CD8-positive, alpha-beta memory T cell (primary cell): Measurements from ENCODE around the gene OBSCN. TPM values are rescaled to one million over a fixed set of nuclear protein-coding genes. Genes with fewer than 3 reads are reported as not detected.
A peak's percentile ranks its signal among the peaks of the same experiment; 100 is the strongest.

ENCODE experiments used
- CTCF ChIA-PET: fragments of 350-600 bp; sonication (Branson Sonifier 250); formaldehyde crosslinking; loops from one replicate; lab custom pipeline; 2021; ENCODE audit warnings: antibody characterized with exemption; lab: Charles Lee
- POLR2A ChIA-PET: fragments of 350-600 bp; sonication (Branson Sonifier 250); formaldehyde crosslinking; loops from one replicate; lab custom pipeline; 2021; ENCODE audit warnings: antibody characterized with exemption; lab: Charles Lee
- DNase-seq, 5 donors: peaks; one replicate each; pipeline versions ENCODE4 v3.0.0 to v3.0.0-alpha.2; 2020 to 2022; ENCODE audit warnings: mixed read lengths in 1 of 5
- H3K27ac ChIP-seq: one replicate; pipeline ENCODE4 v1.7.0; 2013; ENCODE audit warnings: low read depth, mild to moderate bottlenecking, low read length, moderate library complexity
- H3K27me3 ChIP-seq: 2 replicates; pipeline ENCODE4 v1.7.0; 2013; ENCODE audit warnings: low read length, mild to moderate bottlenecking; ENCODE audit not compliant: insufficient read depth, poor library complexity, severe bottlenecking
- H3K36me3 ChIP-seq: 2 replicates; pipeline ENCODE4 v1.7.0; 2013; ENCODE audit warnings: mild to moderate bottlenecking, low read length, moderate library complexity; ENCODE audit not compliant: insufficient read depth
- H3K4me1 ChIP-seq: 2 replicates; pipeline ENCODE4 v1.7.0; 2013; ENCODE audit warnings: mild to moderate bottlenecking, low read length, moderate library complexity; ENCODE audit not compliant: insufficient read depth
- H3K4me3 ChIP-seq: 2 replicates; pipeline ENCODE4 v1.7.0; 2013; ENCODE audit warnings: mild to moderate bottlenecking, low read length
- H3K9me3 ChIP-seq: 2 replicates; pipeline ENCODE4 v1.7.0; 2013; ENCODE audit warnings: mild to moderate bottlenecking, low read length
- H3K27ac Mint-ChIP-seq, 8 donors: one replicate each; pipeline ENCODE4 v1.8.0; 2020 to 2021; ENCODE audit warnings: mixed read lengths in 8 of 8, mild to moderate bottlenecking in 6 of 8, inconsistent platforms in 3 of 8, moderate library complexity in 3 of 8
- H3K27me3 Mint-ChIP-seq, 2 donors: one replicate each; pipeline ENCODE4 v1.8.0; 2020 to 2021; ENCODE audit warnings: mixed read lengths in 2 of 2, mild to moderate bottlenecking in 1 of 2, moderate library complexity in 1 of 2
- H3K36me3 Mint-ChIP-seq, 3 donors: one replicate each; pipeline ENCODE4 v1.8.0; 2020 to 2021; ENCODE audit warnings: mixed read lengths in 3 of 3, inconsistent platforms in 1 of 3, mild to moderate bottlenecking in 1 of 3
- H3K4me1 Mint-ChIP-seq, 3 donors: one replicate each; pipeline ENCODE4 v1.8.0; 2020 to 2021; ENCODE audit warnings: mixed read lengths in 3 of 3, inconsistent platforms in 1 of 3, mild to moderate bottlenecking in 1 of 3
- H3K4me3 Mint-ChIP-seq, 7 donors: one replicate each; pipeline ENCODE4 v1.8.0; 2020 to 2021; ENCODE audit warnings: mixed read lengths in 7 of 7, mild to moderate bottlenecking in 6 of 7, moderate library complexity in 4 of 7, inconsistent platforms in 2 of 7
- H3K9me3 Mint-ChIP-seq, 5 donors: one replicate each; pipeline ENCODE4 v1.8.0; 2020 to 2022; ENCODE audit warnings: mixed read lengths in 5 of 5, mild to moderate bottlenecking in 3 of 5, moderate library complexity in 2 of 5, inconsistent platforms in 1 of 5
- polyA plus RNA-seq: library from polyadenylated mRNA; unstranded; fragments of 300-500 nt; fragmentation: Illumina TruSeq; gene quantifications from one replicate; pipeline ENCODE4 v1.2.3, GENCODE V29; 2021
- total RNA-seq, 2 experiments: library from RNA; stranded (reverse); gene quantifications; one replicate each; pipeline ENCODE4 v1.2.3, GENCODE V29; 2021

Gene OBSCN
- total and polyA plus RNA-seq, 3 experiments from 2014 or later: 3.0 to 13.6 (median 10.9) TPM

DNA sequence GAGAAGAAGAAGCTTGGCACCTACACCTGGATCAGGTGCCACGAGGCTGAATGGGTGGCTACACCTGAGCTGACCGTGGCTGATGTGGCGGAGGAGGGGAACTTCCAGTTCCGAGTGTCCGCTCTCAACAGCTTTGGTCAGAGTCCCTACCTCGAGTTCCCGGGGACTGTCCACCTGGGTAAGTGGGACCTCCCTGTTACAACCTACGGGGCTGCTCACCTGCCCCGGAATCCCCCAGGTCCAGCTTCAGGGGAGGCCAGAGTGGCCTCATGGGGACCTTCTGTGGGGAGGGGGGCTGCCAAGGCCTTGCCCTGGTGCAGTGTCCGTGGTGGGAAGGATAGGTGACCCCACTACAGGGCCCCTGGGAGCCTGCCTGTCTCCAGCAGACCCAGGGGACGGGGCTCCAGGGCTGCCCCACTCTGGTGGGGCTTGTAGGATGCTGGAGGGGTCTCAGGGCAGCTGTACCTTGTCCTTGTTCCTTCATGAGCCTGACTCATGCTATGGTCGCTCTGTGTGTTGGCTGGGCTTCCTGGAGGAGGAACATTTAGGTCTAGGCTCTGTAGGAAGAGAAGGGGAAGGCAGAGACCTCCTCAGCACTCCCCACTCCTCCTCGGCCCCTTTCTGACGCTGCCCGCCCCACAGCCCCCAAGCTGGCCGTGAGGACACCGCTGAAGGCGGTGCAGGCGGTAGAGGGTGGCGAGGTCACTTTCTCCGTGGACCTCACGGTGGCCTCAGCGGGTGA is 7.2 kb downstream of the OBSCN start:
- no peak for DNase-seq
- H3K4me1 ChIP-seq: no peaks in the 10 kb centered on the region
- CTCF ChIA-PET: interaction anchor here (1.3 to 2.0 kb wide), 6 partner anchors 49 to 300 kb away, joined by 3 to 8 read pairs (median 6); partner anchors contain the start of gene RNF187
- no peaks in the 10 kb centered on the region for H3K36me3 ChIP-seq
- no peak overlapping the region for H3K4me3 ChIP-seq
- POLR2A ChIA-PET: interaction anchor here (0.6 to 1.8 kb wide), 2 partner anchors 48 to 192 kb away, joined by 4 to 7 read pairs; partner anchors contain the start of gene TRIM11
- H3K4me3 Mint-ChIP-seq: peak overlapping the region in 3 of 7 donors; percentile 12 to 66 (median 39)
- H3K27ac ChIP-seq: no peak overlapping the region
- H3K36me3 Mint-ChIP-seq: peaks cover 0 to 31% (median 7%) of the 10 kb centered on the region in 3 donors
- H3K9me3 Mint-ChIP-seq: no peaks in the 10 kb centered on the region
- H3K27me3 ChIP-seq: no peaks in the 10 kb centered on the region
- H3K27ac Mint-ChIP-seq: no peak overlapping the region
- peaks cover 0 to 18% (median 7%) of the 10 kb centered on the region in 3 donors for H3K4me1 Mint-ChIP-seq
- H3K27me3 Mint-ChIP-seq: peaks cover 0 to 3% of the 10 kb centered on the region in 2 donors
- H3K9me3 ChIP-seq: no peaks in the 10 kb centered on the region

DNA sequence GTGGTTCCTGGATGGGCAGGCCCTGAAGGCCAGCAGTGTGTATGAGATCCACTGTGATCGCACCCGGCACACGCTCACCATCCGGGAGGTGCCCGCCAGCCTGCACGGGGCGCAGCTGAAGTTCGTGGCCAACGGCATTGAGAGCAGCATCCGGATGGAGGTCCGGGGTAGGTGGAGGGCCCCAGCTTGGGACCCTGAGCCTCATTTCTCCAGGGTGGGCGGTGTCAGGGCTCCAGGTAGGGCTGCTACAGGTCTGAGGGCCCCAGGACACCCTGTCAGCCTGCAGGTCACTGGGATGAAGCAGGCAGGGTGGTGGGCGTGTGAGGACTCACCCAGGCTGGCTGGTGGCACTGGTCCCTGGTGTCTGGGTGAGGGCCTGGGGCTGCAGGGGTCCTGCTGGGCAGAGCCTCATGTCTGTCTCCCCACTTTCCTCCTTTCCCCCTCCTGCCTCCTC is 7.8 kb downstream of the OBSCN start:
- H3K4me3 ChIP-seq: no peak overlapping the region
- H3K36me3 Mint-ChIP-seq: peaks cover 0 to 37% (median 7%) of the 10 kb centered on the region in 3 donors
- H3K9me3 Mint-ChIP-seq: no peaks in the 10 kb centered on the region
- no peaks in the 10 kb centered on the region for H3K4me1 ChIP-seq
- ChIA-PET CTCF (interaction anchor here (1.3 to 1.5 kb wide), 2 partner anchors 85 to 299 kb away, joined by 3 to 4 read pairs; no protein-coding TSS in a partner anchor), POLR2A (no interaction called here)
- H3K36me3 ChIP-seq: no peaks in the 10 kb centered on the region
- H3K27ac Mint-ChIP-seq: peak overlapping the region in 5 of 8 donors; percentile 8 to 85 (median 64)
- no peak overlapping the region for H3K27ac ChIP-seq
- H3K9me3 ChIP-seq: no peaks in the 10 kb centered on the region
- H3K27me3 Mint-ChIP-seq: peaks cover 0 to 3% of the 10 kb centered on the region in 2 donors
- H3K4me3 Mint-ChIP-seq: peak overlapping the region in 5 of 7 donors; percentile 6 to 78 (median 40)
- no peak for DNase-seq
- peaks cover 0 to 18% (median 7%) of the 10 kb centered on the region in 3 donors for H3K4me1 Mint-ChIP-seq
- no peaks in the 10 kb centered on the region for H3K27me3 ChIP-seq

DNA sequence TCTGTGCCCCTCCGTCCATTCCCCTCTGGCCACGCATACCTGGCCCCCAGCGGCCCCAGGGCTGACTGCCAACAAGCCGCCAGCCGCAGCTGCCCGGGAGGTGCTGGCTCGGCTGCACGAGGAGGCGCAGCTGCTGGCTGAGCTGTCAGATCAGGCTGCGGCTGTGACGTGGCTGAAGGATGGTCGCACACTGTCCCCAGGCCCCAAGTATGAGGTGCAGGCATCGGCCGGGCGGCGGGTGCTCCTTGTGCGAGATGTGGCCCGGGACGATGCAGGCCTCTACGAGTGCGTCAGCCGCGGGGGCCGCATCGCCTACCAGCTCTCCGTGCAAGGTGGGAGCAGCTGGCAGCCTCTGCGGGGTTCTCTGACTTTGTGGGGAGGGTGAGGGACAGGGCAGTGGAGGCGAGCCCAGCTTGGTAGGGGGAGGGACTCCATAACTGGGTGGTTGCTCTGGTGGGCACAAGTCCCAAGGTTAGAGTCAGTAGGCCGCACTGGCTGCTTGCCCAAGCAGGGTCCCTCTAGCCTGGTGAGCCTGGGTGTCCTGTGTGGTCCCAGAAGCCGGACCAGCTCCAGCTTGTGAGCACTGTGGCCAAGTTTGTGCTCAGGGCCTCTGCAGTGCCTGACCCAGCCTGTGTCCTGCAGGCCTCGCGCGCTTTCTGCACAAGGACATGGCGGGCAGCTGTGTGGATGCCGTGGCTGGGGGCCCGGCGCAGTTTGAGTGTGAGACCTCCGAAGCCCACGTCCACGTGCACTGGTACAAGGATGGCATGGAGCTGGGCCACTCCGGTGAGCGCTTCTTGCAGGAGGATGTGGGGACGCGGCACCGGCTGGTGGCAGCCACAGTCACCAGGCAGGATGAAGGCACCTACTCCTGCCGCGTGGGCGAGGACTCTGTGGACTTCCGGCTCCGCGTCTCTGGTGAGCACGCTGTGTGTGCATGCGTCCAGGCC is 8.8 kb downstream of the OBSCN start:
- no peaks in the 10 kb centered on the region for H3K9me3 ChIP-seq
- CTCF ChIA-PET: interaction anchor here (0.8 to 1.3 kb wide), 2 partner anchors 52 to 86 kb away, joined by 3 read pairs; partner anchors contain the start of gene IBA57
- POLR2A ChIA-PET: no interaction called here

DNA sequence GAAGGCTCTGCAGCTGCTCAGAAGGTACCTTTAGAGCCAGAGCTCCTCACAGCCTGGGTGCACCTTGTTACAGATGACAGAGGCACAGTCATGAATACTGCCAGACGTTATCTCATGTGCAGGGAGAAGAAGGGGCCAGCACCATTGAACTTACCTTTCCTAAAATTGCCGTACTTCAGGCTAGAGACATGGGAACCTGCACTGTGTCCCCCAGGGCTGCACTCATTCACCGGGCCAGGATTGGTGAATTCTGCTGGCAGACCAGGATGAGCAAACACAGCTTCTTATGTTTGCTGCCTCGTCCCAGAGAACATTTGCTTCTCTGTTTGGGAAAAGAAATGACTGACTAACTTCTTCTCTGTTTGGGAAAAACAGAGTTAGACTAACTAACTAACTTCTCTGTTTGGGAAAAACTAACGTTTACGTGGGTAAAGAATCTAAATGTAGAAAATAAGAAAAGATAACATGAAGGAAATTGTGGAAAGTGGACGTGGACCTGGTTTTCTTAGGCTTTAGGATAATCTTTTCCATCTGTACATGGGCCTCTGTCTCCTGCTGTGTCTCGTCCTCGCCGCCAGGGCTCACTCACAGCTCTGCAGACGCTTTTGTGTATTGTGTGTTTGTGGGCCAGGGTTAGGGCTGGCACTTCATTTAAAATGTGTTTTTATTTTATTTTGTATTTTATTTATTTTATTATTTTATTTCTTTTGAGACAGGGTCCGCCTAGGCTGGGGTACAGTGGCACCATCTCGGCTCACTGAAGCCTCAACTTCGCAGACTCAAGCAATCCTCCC is 9.9 kb downstream of the OBSCN start:
- Histone ChIP-seq H3K4me3 (no peak overlapping the region), H3K36me3 (no peaks in the 10 kb centered on the region), H3K27me3 (no peaks in the 10 kb centered on the region), H3K4me1 (no peaks in the 10 kb centered on the region), H3K9me3 (no peaks in the 10 kb centered on the region), H3K27ac (no peak overlapping the region)
- H3K27me3 Mint-ChIP-seq: no peaks in the 10 kb centered on the region
- POLR2A ChIA-PET: no interaction called here
- CTCF ChIA-PET: no interaction called here
- peak overlapping the region in 1 of 8 donors; percentile 87 for H3K27ac Mint-ChIP-seq
- H3K4me3 Mint-ChIP-seq: peak overlapping the region in 1 of 7 donors; percentile 16
- DNase-seq: no peak
- peaks cover 0 to 16% (median 4%) of the 10 kb centered on the region in 3 donors for H3K4me1 Mint-ChIP-seq
- no peaks in the 10 kb centered on the region for H3K9me3 Mint-ChIP-seq
- peaks cover 7 to 52% (median 7%) of the 10 kb centered on the region in 3 donors for H3K36me3 Mint-ChIP-seq

More for the DNA sequence above, 8.8 kb downstream of the OBSCN start:
- Histone ChIP-seq H3K4me1 (no peaks in the 10 kb centered on the region), H3K4me3 (no peak overlapping the region), H3K27me3 (no peaks in the 10 kb centered on the region), H3K36me3 (no peaks in the 10 kb centered on the region), H3K27ac (no peak overlapping the region)
- H3K27ac Mint-ChIP-seq: peak overlapping the region in 3 of 8 donors; percentile 16 to 69 (median 24)
- DNase-seq: no peak
- H3K4me1 Mint-ChIP-seq: peaks cover 0 to 16% (median 4%) of the 10 kb centered on the region in 3 donors
- H3K9me3 Mint-ChIP-seq: no peaks in the 10 kb centered on the region
- H3K4me3 Mint-ChIP-seq: peak overlapping the region in 1 of 7 donors; percentile 78
- no peaks in the 10 kb centered on the region for H3K27me3 Mint-ChIP-seq
- peaks cover 0 to 43% (median 7%) of the 10 kb centered on the region in 3 donors for H3K36me3 Mint-ChIP-seq

DNA sequence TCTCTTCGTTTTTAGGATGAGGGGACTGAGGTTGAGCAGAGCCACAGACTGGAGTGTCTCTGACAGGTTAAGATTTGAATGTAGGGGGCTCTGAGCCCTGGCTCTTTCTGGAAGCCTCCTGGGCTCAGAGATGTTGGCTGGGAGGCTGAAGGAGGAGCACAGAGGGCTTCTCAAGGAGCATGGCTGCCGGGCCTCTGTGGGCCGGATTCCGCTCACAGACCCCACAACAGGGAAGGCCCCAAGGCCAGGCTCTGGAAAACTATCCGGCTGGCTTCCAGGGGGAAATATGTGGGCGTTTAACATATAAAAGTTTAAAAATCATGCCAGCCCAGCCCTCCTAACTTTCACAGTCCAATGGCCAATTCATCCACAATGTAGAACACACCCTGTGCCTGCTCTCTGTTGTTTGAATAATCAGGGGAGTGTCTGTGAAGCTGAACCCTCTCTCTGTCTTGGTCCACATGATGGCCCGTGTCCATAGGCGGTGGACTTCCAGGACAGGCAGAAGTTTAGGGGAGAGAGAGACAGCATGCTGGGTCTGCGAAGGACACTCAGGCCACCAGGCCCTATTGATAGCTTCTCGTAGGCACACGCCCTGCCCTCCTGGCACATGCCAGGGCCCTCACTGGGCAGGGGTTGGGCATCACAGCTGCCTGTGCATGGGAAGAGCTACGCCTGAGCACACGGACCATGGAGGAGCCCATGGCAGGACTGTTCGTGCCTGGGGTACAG is 10.8 kb downstream of the OBSCN start:
- Mint-ChIP-seq H3K36me3 (peaks cover 10 to 58% (median 14%) of the 10 kb centered on the region in 3 donors), H3K4me1 (peaks cover 0 to 13% (median 2%) of the 10 kb centered on the region in 3 donors), H3K27ac (peak overlapping the region in 1 of 8 donors; percentile 59), H3K27me3 (no peaks in the 10 kb centered on the region), H3K9me3 (peaks cover 0 to 1% (median 0%) of the 10 kb centered on the region in 5 donors), H3K4me3 (no peak overlapping the region)
- ChIA-PET CTCF (interaction anchor here (1.4 kb wide), 1 partner anchor 53 kb away, joined by 3 read pairs; the partner anchor contains the start of gene IBA57), POLR2A (no interaction called here)
- Histone ChIP-seq H3K4me1 (no peaks in the 10 kb centered on the region), H3K36me3 (no peaks in the 10 kb centered on the region), H3K27me3 (no peaks in the 10 kb centered on the region), H3K4me3 (no peak overlapping the region), H3K9me3 (no peaks in the 10 kb centered on the region), H3K27ac (no peak overlapping the region)
- no peak for DNase-seq

DNA sequence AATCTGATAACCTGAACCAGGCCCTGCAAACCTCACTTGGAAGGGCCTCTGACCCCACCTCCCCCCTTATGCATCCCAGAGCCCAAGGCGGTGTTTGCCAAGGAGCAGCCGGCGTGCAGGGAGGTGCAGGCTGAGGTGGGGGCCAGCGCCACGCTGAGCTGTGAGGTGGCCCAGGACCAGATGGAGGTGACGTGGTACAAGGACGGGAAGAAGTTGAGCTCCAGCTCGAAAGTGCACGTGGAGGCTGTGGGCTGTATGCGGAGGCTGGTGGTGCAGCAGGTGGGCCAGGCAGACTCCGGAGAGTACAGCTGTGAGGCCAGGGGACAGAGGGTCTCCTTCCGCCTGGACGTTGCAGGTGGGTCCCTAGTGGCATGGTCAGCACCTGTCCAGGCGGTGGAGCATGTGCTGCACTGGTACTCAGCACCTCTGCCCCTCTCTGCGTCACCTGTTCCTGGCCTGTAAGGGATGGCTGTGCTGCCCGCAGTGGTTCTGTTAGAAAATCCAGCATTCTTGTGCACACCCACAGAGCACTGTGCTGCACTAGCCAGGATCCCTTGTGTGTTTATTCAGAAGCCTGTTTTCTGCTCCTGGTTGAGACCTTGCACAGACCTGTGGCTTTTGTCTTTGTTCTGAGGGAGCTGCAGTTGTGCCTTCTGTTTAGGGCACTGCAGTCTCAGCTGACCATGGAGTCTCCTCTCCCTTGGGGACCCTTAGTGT is 11.6 kb downstream of the OBSCN start:
- no peaks in the 10 kb centered on the region for H3K4me1 ChIP-seq
- no peaks in the 10 kb centered on the region for H3K9me3 ChIP-seq
- H3K27me3 ChIP-seq: no peaks in the 10 kb centered on the region
- ChIA-PET CTCF (interaction anchor here (1.4 kb wide), 2 partner anchors 54 to 88 kb away, joined by 3 read pairs; partner anchors contain the start of gene IBA57), POLR2A (interaction anchor here (0.6 kb wide), 1 partner anchor 288 kb away, joined by 4 read pairs; no protein-coding TSS in a partner anchor)
- no peak for DNase-seq
- H3K36me3 Mint-ChIP-seq: peaks cover 15 to 65% (median 17%) of the 10 kb centered on the region in 3 donors
- peaks cover 0 to 3% (median 0%) of the 10 kb centered on the region in 5 donors for H3K9me3 Mint-ChIP-seq
- peaks cover 2% of the 10 kb centered on the region for H3K36me3 ChIP-seq
- no peaks in the 10 kb centered on the region for H3K27me3 Mint-ChIP-seq
- H3K27ac ChIP-seq: no peak overlapping the region
- no peak overlapping the region for H3K4me3 ChIP-seq
- H3K27ac Mint-ChIP-seq: no peak overlapping the region
- H3K4me3 Mint-ChIP-seq: no peak overlapping the region
- H3K4me1 Mint-ChIP-seq: peaks cover 0 to 10% (median 2%) of the 10 kb centered on the region in 3 donors
